Fibroblast of lung (primary cell): ENCODE data around the gene TXNRD2.

ENCODE experiments used
- EZH2 ChIP-seq: IDR thresholded peaks from 2 replicates; pipeline ENCODE4 v1.5.1; 2012; ENCODE audit warnings: low read length, control low read depth, mild to moderate bottlenecking; ENCODE audit errors: missing control alignments
- TF ChIP-seq, protein P1 (sequence below), 2 donors: IDR thresholded peaks in 1 of 2; conservative IDR thresholded peaks in 1 of 2; 1 replicate in 1 of 2; 2 replicates in 1 of 2; pipeline ENCODE4 v1.5.1; 2011 to 2012; ENCODE audit warnings: low read length in 2 of 2, control low read depth in 1 of 2, inconsistent platforms in 1 of 2, low read depth in 1 of 2, mild to moderate bottlenecking in 1 of 2

DNA sequence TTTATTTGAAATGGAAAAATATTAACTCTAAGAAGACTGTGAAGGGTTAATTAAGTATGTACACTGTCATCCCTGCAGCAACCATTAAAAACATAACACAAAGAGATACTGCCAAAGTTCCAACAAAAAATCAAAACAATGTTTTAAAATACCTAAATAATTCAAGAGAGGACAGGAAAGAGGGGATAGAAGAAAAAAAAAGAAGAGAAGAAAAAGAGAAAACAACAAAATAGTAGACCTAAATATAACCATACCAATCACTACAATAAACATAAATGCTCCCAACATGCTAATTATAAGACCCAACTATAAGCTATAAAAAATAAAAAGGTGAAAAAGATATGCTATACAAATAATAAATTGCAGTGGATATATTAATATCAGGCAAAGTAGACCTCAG, 107.0 kb downstream of the TXNRD2 start:
- TF ChIP-seq, protein P1, sequence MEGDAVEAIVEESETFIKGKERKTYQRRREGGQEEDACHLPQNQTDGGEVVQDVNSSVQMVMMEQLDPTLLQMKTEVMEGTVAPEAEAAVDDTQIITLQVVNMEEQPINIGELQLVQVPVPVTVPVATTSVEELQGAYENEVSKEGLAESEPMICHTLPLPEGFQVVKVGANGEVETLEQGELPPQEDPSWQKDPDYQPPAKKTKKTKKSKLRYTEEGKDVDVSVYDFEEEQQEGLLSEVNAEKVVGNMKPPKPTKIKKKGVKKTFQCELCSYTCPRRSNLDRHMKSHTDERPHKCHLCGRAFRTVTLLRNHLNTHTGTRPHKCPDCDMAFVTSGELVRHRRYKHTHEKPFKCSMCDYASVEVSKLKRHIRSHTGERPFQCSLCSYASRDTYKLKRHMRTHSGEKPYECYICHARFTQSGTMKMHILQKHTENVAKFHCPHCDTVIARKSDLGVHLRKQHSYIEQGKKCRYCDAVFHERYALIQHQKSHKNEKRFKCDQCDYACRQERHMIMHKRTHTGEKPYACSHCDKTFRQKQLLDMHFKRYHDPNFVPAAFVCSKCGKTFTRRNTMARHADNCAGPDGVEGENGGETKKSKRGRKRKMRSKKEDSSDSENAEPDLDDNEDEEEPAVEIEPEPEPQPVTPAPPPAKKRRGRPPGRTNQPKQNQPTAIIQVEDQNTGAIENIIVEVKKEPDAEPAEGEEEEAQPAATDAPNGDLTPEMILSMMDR (conservative IDR thresholded peaks at IDR 0.05 in 1 of 2, IDR thresholded peaks at IDR 0.05 in 1 of 2; ENCODE audit: low read depth in 1 of 2, low read length in 2 of 2): no peak
- TF ChIP-seq EZH2: no peak
